Neural cell (in vitro differentiated cells): ENCODE measurements around the gene OR3A3. TPM values are rescaled to one million over a fixed set of nuclear protein-coding genes. Genes with fewer than 3 reads are reported as not detected.
"Not testable (repeated sequence)": the region's sequence is repeated elsewhere in the genome, so short reads cannot be mapped to it uniquely, and the experiment has no call there.

Source experiments
- H2AFZ ChIP-seq: fragments of 200-600, 300-800 bp; sonication (generic), shearing (Covaris generic); 2 replicates; pipeline ENCODE4 v1.6.0; 2014; ENCODE audit warnings: low read depth, mild to moderate bottlenecking, antibody characterized with exemption, low read length, moderate library complexity
- H3F3A ChIP-seq: fragments of 200-600 bp; shearing (Covaris generic); 2 replicates; pipeline ENCODE4 v1.6.1; 2016; ENCODE audit warnings: mild to moderate bottlenecking, moderate library complexity, mixed read lengths, antibody characterized with exemption, low read length; ENCODE audit not compliant: insufficient read depth, poor library complexity, severe bottlenecking
- H3K27ac ChIP-seq: fragments of 200-600, 300-800 bp; sonication (generic), shearing (Covaris generic); 2 replicates; pipeline ENCODE4 v1.5.1; 2014; ENCODE audit warnings: mild to moderate bottlenecking, low read length, moderate library complexity
- H3K27me3 ChIP-seq: fragments of 300-800, 200-600 bp; sonication (generic), shearing (Covaris generic); 2 replicates; pipeline ENCODE4 v1.6.0; 2014; ENCODE audit warnings: mild to moderate bottlenecking, low read depth, low read length, moderate library complexity; ENCODE audit not compliant: insufficient read depth
- H3K36me3 ChIP-seq: fragments of 300-800, 200-600 bp; sonication (generic), shearing (Covaris generic); 2 replicates; pipeline ENCODE4 v1.5.1; 2014; ENCODE audit warnings: mild to moderate bottlenecking, antibody characterized with exemption, low read length, moderate library complexity; ENCODE audit not compliant: insufficient read depth
- H3K4me2 ChIP-seq: fragments of 300-800, 200-600 bp; sonication (generic), shearing (Covaris generic); 2 replicates; pipeline ENCODE4 v1.6.0; 2014; ENCODE audit warnings: mild to moderate bottlenecking, low read length
- H3K4me3 ChIP-seq: fragments of 300-800, 200-600 bp; sonication (generic), shearing (Covaris generic); 2 replicates; pipeline ENCODE4 v1.5.1; 2014; ENCODE audit warnings: mild to moderate bottlenecking, low read length, moderate library complexity
- H3K79me2 ChIP-seq: fragments of 200-600 bp; shearing (Covaris generic); replicated peaks from 2 replicates; pipeline ENCODE4 v1.6.0; 2014; ENCODE audit warnings: mild to moderate bottlenecking, low read length, moderate library complexity; ENCODE audit not compliant: insufficient read depth
- H3K9ac ChIP-seq: fragments of 300-800, 200-600 bp; sonication (generic), shearing (Covaris generic); 2 replicates; pipeline ENCODE4 v1.6.1; 2016; ENCODE audit warnings: mild to moderate bottlenecking, low read length, mixed read lengths
- H3K9me2 ChIP-seq: fragments of 200-600 bp; shearing (Covaris generic); 2 replicates; pipeline ENCODE4 v1.6.1; 2016; ENCODE audit warnings: mild to moderate bottlenecking, low read length, mixed read lengths; ENCODE audit not compliant: insufficient read depth
- H3K9me3 ChIP-seq: fragments of 200-600, 300-800 bp; sonication (generic), shearing (Covaris generic); 2 replicates; pipeline ENCODE4 v1.6.1; 2016; ENCODE audit warnings: mild to moderate bottlenecking, mixed run types, low read length, moderate library complexity, mixed read lengths
- H4K20me1 ChIP-seq: fragments of 200-600 bp; shearing (Covaris generic); 2 replicates; pipeline ENCODE4 v1.6.1; 2016; ENCODE audit warnings: mild to moderate bottlenecking, mixed run types; ENCODE audit not compliant: insufficient read depth
- EP300 ChIP-seq: fragments of 450-650 bp; conservative IDR thresholded peaks from 2 replicates; pipeline ENCODE4 v1.6.1; 2014; ENCODE audit warnings: antibody characterized with exemption, mild to moderate bottlenecking, moderate library complexity; ENCODE audit not compliant: poor library complexity, severe bottlenecking
- EZH2 ChIP-seq: fragments of 200-600, 300-800 bp; shearing (Covaris generic), sonication (generic); IDR thresholded peaks from 2 replicates; pipeline ENCODE4 v1.6.1; 2014; ENCODE audit warnings: antibody characterized with exemption, low read length, borderline replicate concordance, mild to moderate bottlenecking; ENCODE audit not compliant: insufficient read depth, poor library complexity, severe bottlenecking
- MXI1 ChIP-seq: fragments of 450-650 bp; conservative IDR thresholded peaks from 2 replicates; pipeline ENCODE4 v1.6.1; 2014; ENCODE audit warnings: antibody characterized with exemption, mild to moderate bottlenecking; ENCODE audit not compliant: poor library complexity, severe bottlenecking
- POLR2AphosphoS5 ChIP-seq: IDR thresholded peaks from 2 replicates; pipeline ENCODE4 v1.6.1; 2012
- RAD21 ChIP-seq: fragments of 450-650 bp; conservative IDR thresholded peaks from 2 replicates; pipeline ENCODE4 v1.6.1; 2014; ENCODE audit warnings: antibody characterized with exemption, mild to moderate bottlenecking, moderate library complexity
- SMC3 ChIP-seq: fragments of 450-650 bp; conservative IDR thresholded peaks from 2 replicates; pipeline ENCODE4 v1.6.1; 2014; ENCODE audit warnings: antibody characterized with exemption, mild to moderate bottlenecking, moderate library complexity; ENCODE audit not compliant: poor library complexity
- TAF1 ChIP-seq: IDR thresholded peaks from 2 replicates; pipeline ENCODE4 v1.6.1; 2012; ENCODE audit warnings: low read depth
- polyA plus RNA-seq: library from polyadenylated mRNA; depleted of rRNA; stranded (reverse); fragments of >200 nt; gene quantifications from 2 replicates; pipeline ENCODE4 v1.2.3, GENCODE V29; 2014
- TF ChIP-seq, protein P1 (sequence below): IDR thresholded peaks from 2 replicates; pipeline ENCODE4 v1.6.1; 2012; ENCODE audit warnings: borderline replicate concordance
- TF ChIP-seq, protein P2 (sequence below): fragments of 450-650 bp; IDR thresholded peaks from 2 replicates; pipeline ENCODE4 v1.5.1; 2014; ENCODE audit warnings: antibody characterized with exemption, mild to moderate bottlenecking, moderate library complexity; ENCODE audit not compliant: poor library complexity, severe bottlenecking

Gene OR3A3
- polyA plus RNA-seq, 1 donor from 2014 or later: not detected

DNA sequence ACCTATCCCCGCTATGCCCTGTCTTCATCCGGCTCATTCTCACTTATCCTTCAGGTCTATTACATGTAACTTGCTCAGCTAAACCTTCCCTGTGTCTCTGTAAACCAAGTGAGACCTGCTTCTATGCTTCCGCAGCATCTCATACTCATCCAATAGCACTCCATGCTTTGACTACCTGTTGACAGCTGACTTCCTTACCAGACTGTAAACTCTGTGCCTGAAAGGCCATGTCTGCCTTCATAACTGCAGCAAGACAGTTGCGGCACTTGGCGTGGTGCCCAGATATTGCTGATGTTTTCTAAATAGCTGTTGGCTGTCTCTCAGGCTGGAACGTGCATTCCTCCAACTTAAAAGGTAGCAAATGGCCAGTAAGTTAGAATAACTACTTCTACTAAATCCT, 11.1 kb upstream of the OR3A3 start:
- no peak overlapping the region for H3K4me2 ChIP-seq
- H3K4me3 ChIP-seq: no peak overlapping the region
- H4K20me1 ChIP-seq: no peaks in the 10 kb centered on the region
- H3K9me2 ChIP-seq: no peaks in the 10 kb centered on the region
- H2AFZ ChIP-seq: no peak overlapping the region
- no peaks in the 10 kb centered on the region for H3F3A ChIP-seq
- no peaks in the 10 kb centered on the region for H3K36me3 ChIP-seq
- no peak overlapping the region for H3K9ac ChIP-seq
- H3K79me2 ChIP-seq: no peaks in the 10 kb centered on the region
- H3K9me3 ChIP-seq: no peaks in the 10 kb centered on the region
- H3K27ac ChIP-seq: no peak overlapping the region
- no peak for TF ChIP-seq RAD21
- TF ChIP-seq, protein P1, sequence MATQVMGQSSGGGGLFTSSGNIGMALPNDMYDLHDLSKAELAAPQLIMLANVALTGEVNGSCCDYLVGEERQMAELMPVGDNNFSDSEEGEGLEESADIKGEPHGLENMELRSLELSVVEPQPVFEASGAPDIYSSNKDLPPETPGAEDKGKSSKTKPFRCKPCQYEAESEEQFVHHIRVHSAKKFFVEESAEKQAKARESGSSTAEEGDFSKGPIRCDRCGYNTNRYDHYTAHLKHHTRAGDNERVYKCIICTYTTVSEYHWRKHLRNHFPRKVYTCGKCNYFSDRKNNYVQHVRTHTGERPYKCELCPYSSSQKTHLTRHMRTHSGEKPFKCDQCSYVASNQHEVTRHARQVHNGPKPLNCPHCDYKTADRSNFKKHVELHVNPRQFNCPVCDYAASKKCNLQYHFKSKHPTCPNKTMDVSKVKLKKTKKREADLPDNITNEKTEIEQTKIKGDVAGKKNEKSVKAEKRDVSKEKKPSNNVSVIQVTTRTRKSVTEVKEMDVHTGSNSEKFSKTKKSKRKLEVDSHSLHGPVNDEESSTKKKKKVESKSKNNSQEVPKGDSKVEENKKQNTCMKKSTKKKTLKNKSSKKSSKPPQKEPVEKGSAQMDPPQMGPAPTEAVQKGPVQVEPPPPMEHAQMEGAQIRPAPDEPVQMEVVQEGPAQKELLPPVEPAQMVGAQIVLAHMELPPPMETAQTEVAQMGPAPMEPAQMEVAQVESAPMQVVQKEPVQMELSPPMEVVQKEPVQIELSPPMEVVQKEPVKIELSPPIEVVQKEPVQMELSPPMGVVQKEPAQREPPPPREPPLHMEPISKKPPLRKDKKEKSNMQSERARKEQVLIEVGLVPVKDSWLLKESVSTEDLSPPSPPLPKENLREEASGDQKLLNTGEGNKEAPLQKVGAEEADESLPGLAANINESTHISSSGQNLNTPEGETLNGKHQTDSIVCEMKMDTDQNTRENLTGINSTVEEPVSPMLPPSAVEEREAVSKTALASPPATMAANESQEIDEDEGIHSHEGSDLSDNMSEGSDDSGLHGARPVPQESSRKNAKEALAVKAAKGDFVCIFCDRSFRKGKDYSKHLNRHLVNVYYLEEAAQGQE: no peak
- no peak for TF ChIP-seq TAF1
- TF ChIP-seq EZH2: no peak
- no peak for TF ChIP-seq POLR2AphosphoS5
- no peak for TF ChIP-seq EP300
- TF ChIP-seq, protein P2, sequence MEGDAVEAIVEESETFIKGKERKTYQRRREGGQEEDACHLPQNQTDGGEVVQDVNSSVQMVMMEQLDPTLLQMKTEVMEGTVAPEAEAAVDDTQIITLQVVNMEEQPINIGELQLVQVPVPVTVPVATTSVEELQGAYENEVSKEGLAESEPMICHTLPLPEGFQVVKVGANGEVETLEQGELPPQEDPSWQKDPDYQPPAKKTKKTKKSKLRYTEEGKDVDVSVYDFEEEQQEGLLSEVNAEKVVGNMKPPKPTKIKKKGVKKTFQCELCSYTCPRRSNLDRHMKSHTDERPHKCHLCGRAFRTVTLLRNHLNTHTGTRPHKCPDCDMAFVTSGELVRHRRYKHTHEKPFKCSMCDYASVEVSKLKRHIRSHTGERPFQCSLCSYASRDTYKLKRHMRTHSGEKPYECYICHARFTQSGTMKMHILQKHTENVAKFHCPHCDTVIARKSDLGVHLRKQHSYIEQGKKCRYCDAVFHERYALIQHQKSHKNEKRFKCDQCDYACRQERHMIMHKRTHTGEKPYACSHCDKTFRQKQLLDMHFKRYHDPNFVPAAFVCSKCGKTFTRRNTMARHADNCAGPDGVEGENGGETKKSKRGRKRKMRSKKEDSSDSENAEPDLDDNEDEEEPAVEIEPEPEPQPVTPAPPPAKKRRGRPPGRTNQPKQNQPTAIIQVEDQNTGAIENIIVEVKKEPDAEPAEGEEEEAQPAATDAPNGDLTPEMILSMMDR: no peak
- TF ChIP-seq SMC3: no peak
- TF ChIP-seq MXI1: no peak
- H3K27me3 ChIP-seq: no peaks in the 10 kb centered on the region

DNA sequence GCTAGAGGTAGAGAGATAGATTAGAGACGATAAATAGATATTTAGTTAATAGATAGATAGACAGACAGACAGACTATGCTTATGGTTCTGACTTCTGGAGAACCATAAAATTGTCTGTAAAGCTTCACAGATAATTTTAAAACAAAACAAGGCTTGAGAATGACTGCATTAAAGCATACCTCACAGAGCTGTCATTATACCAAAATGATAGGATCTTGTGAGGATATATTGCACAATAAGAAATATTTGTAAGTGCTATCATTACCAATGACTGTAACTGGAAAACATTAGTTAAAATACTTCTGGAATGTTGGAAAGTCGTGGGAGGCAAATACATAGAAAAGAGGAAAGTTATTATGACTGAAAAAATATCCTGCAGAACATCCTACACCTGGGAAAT, 9.4 kb upstream of the OR3A3 start:
- TF ChIP-seq EP300: no peak
- TF ChIP-seq TAF1: no peak
- TF ChIP-seq, protein P2: no peak
- TF ChIP-seq POLR2AphosphoS5: no peak
- TF ChIP-seq SMC3: no peak
- TF ChIP-seq MXI1: no peak
- TF ChIP-seq, protein P1: no peak
- no peak for TF ChIP-seq RAD21
- TF ChIP-seq EZH2: no peak
- Histone ChIP-seq H3K9me2 (no peaks in the 10 kb centered on the region), H4K20me1 (no peaks in the 10 kb centered on the region), H3K4me2 (no peak overlapping the region), H3K79me2 (no peaks in the 10 kb centered on the region), H3K27ac (no peak overlapping the region), H3K9ac (no peak overlapping the region), H3K9me3 (no peaks in the 10 kb centered on the region), H3F3A (no peaks in the 10 kb centered on the region), H2AFZ (no peak overlapping the region), H3K36me3 (no peaks in the 10 kb centered on the region), H3K27me3 (no peaks in the 10 kb centered on the region), H3K4me3 (no peak overlapping the region)

DNA sequence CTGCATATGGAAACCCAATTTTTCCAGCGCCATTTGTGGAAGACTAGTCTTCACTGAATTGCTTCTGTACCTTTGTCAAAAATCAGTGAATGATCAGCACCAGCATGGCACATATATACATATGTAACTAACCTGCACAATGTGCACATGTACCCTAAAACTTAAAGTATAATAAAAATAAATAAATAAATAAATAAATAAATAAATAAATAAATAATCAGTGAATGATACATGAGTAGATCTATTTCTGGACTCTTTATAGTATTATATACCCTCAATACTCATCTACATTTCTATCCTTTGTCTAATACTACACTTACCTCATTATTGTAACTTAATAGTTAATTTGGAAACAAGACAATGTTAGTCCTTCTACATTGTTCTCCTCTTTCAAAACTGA, 7.3 kb upstream of the OR3A3 start:
- not testable (repeated sequence) for H3K27ac ChIP-seq, H3K27me3 ChIP-seq, H3K36me3 ChIP-seq, H3K9me3 ChIP-seq, H3F3A ChIP-seq, H3K4me2 ChIP-seq, H2AFZ ChIP-seq, H3K4me3 ChIP-seq, H3K79me2 ChIP-seq, H3K9ac ChIP-seq, H3K9me2 ChIP-seq, H4K20me1 ChIP-seq
